Caco-2 (cell line): ENCODE data around the gene PHF11. TPM values are rescaled to one million over a fixed set of nuclear protein-coding genes. Genes with fewer than 3 reads are reported as not detected.

ENCODE experiments used
- BruUV-seq: library from RNA; stranded (reverse); fragments of 400-500 nt; replicated peaks from 2 replicates; lab custom pipeline; 2021; lab: Mats Ljungman, UMichigan
- CTCF ChIA-PET: fragments of 300-600 bp; sonication (Branson Sonifier 250); formaldehyde crosslinking; loops from one replicate; lab custom pipeline; 2022; ENCODE audit warnings: antibody characterized with exemption; lab: Charles Lee
- POLR2A ChIA-PET: fragments of 300-600 bp; sonication (Branson Sonifier 250); formaldehyde crosslinking; loops from one replicate; lab custom pipeline; 2022; ENCODE audit warnings: antibody characterized with exemption; lab: Charles Lee
- DNase-seq, 2 experiments: peaks; one replicate each; pipeline versions ENCODE4 v3.0.0 to v3.0.0-alpha.2; 2020 to 2022
- H3K27me3 ChIP-seq: replicated peaks from 2 replicates; pipeline ENCODE4 v1.6.0; 2011; ENCODE audit warnings: low read length; ENCODE audit not compliant: control insufficient read depth, insufficient read depth
- H3K36me3 ChIP-seq: 2 replicates; pipeline ENCODE4 v1.5.1; 2011; ENCODE audit warnings: low read length; ENCODE audit not compliant: control insufficient read depth, insufficient read depth
- H3K4me1 ChIP-seq: fragments of 250-450 bp; sonication (Bioruptor Pico); 2 replicates; pipeline ENCODE4 v1.5.1; 2020; ENCODE audit warnings: mild to moderate bottlenecking
- H3K4me3 ChIP-seq: 2 replicates; pipeline ENCODE4 v1.5.1; 2011; ENCODE audit warnings: low read depth, mild to moderate bottlenecking, control low read depth, low read length
- H3K9me3 ChIP-seq: fragments of 250-450 bp; sonication (Bioruptor Pico); 2 replicates; pipeline ENCODE4 v1.5.1; 2020; ENCODE audit warnings: mild to moderate bottlenecking, moderate library complexity
- H3K27ac Mint-ChIP-seq: one replicate; pipeline ENCODE4 v1.8.0; 2022; ENCODE audit warnings: mixed read lengths; ENCODE audit not compliant: unreplicated experiment
- H3K27me3 Mint-ChIP-seq: one replicate; pipeline ENCODE4 v1.8.0; 2022; ENCODE audit warnings: mixed read lengths; ENCODE audit not compliant: insufficient read depth, unreplicated experiment
- H3K36me3 Mint-ChIP-seq: one replicate; pipeline ENCODE4 v1.8.0; 2022; ENCODE audit warnings: mild to moderate bottlenecking, mixed read lengths; ENCODE audit not compliant: insufficient read depth, unreplicated experiment
- H3K4me1 Mint-ChIP-seq: one replicate; pipeline ENCODE4 v1.8.0; 2022; ENCODE audit warnings: low read depth, mixed read lengths; ENCODE audit not compliant: unreplicated experiment
- H3K4me3 Mint-ChIP-seq: one replicate; pipeline ENCODE4 v1.8.0; 2022; ENCODE audit warnings: mild to moderate bottlenecking, moderate library complexity, mixed read lengths; ENCODE audit not compliant: unreplicated experiment
- H3K9me3 Mint-ChIP-seq: one replicate; pipeline ENCODE4 v1.8.0; 2022; ENCODE audit warnings: mixed read lengths; ENCODE audit not compliant: unreplicated experiment
- intact Hi-C: fragments of 100-400 bp; cut with micrococcal nuclease; formaldehyde crosslinking; loops from one replicate; pipeline ENCODE4 v1.10.0; 2022; ENCODE audit not compliant: unreplicated experiment
- total RNA-seq: library from RNA; stranded (reverse); gene quantifications from 2 replicates; pipeline ENCODE4 v1.2.3, GENCODE V29; 2022
- TF ChIP-seq, protein P1 (sequence below), 2 experiments: fragments of 200-600 bp in 1 of 2; IDR thresholded peaks; 1 replicate in 1 of 2; 2 replicates in 1 of 2; pipeline versions ENCODE4 v1.5.1 to v1.8.0; 2011 to 2022; ENCODE audit warnings: antibody characterized with exemption in 1 of 2, control low read depth in 1 of 2, inconsistent platforms in 1 of 2, low read depth in 1 of 2, low read length in 1 of 2, mild to moderate bottlenecking in 1 of 2, moderate library complexity in 1 of 2; ENCODE audit not compliant: insufficient read depth in 1 of 2, severe bottlenecking in 1 of 2, unreplicated experiment in 1 of 2

PHF11 gene
- total RNA-seq, 1 experiment from 2014 or later, result 1.8 TPM

- Mint-ChIP-seq H3K36me3 (peaks cover 8% of the 10 kb centered on the region), H3K27ac (no peak overlapping the region), H3K4me3 (no peak overlapping the region), H3K9me3 (no peaks in the 10 kb centered on the region), H3K4me1 (no peaks in the 10 kb centered on the region), H3K27me3 (no peaks in the 10 kb centered on the region)
- no TSS peak for BruUV-seq
- intact Hi-C loops, result no loop called here
- ChIA-PET POLR2A (no interaction called here), CTCF (no interaction called here)
- peaks cover 5% of the 10 kb centered on the region for H3K4me1 ChIP-seq
- no peaks in the 10 kb centered on the region for H3K9me3 ChIP-seq
- no peak for DNase-seq
- H3K36me3 ChIP-seq, result no peaks in the 10 kb centered on the region; the same call in none of the 2 replicates
- no peak overlapping the region for H3K4me3 ChIP-seq
- TF ChIP-seq, protein P1, sequence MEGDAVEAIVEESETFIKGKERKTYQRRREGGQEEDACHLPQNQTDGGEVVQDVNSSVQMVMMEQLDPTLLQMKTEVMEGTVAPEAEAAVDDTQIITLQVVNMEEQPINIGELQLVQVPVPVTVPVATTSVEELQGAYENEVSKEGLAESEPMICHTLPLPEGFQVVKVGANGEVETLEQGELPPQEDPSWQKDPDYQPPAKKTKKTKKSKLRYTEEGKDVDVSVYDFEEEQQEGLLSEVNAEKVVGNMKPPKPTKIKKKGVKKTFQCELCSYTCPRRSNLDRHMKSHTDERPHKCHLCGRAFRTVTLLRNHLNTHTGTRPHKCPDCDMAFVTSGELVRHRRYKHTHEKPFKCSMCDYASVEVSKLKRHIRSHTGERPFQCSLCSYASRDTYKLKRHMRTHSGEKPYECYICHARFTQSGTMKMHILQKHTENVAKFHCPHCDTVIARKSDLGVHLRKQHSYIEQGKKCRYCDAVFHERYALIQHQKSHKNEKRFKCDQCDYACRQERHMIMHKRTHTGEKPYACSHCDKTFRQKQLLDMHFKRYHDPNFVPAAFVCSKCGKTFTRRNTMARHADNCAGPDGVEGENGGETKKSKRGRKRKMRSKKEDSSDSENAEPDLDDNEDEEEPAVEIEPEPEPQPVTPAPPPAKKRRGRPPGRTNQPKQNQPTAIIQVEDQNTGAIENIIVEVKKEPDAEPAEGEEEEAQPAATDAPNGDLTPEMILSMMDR (IDR thresholded peaks at IDR 0.05; ENCODE audit: insufficient read depth in 1 of 2, low read depth in 1 of 2, low read length in 1 of 2, severe bottlenecking in 1 of 2, unreplicated experiment in 1 of 2), result no peak
- H3K27me3 ChIP-seq, result no peaks in the 10 kb centered on the region
Observed at GRCh38 chr13:49540552-49540951, 44.8 kb downstream of the PHF11 start.

DNA sequence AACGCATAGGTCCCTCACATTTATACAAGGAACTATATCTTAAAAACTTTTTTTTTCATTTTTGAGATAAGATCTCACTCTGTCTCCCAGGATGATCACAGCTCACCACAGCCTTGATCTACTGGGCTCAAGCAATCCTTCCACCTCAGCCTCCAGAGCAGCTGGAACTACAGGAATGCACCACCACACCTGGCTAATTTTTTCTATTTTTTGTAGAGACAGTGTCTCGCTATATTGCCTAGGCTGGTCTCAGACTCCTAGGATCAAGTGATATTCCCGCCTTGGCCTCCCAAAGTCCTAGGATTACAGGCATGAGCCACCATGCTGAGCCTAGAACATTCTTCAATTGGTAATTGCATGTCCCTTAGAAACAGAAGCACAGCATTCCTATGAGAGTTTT, 47.9 kb downstream of the PHF11 start:
- Histone ChIP-seq H3K4me3 (no peak overlapping the region), H3K4me1 (peaks cover 11% of the 10 kb centered on the region), H3K27me3 (no peaks in the 10 kb centered on the region), H3K9me3 (no peaks in the 10 kb centered on the region), H3K36me3 (no peaks in the 10 kb centered on the region; the same call in none of the 2 replicates)
- no peaks in the 10 kb centered on the region for H3K9me3 Mint-ChIP-seq
- no peak overlapping the region for H3K27ac Mint-ChIP-seq
- CTCF ChIA-PET, result no interaction called here
- H3K36me3 Mint-ChIP-seq, result peaks cover 11% of the 10 kb centered on the region
- BruUV-seq, result no TSS peak
- TF ChIP-seq, protein P1 (IDR thresholded peaks at IDR 0.05; ENCODE audit: insufficient read depth in 1 of 2, low read depth in 1 of 2, low read length in 1 of 2, severe bottlenecking in 1 of 2, unreplicated experiment in 1 of 2), result no peak
- H3K27me3 Mint-ChIP-seq, result no peaks in the 10 kb centered on the region
- intact Hi-C loops, result no loop called here
- H3K4me1 Mint-ChIP-seq, result no peaks in the 10 kb centered on the region
- POLR2A ChIA-PET, result no interaction called here
- no peak overlapping the region for H3K4me3 Mint-ChIP-seq
- DNase-seq, result no peak

DNA sequence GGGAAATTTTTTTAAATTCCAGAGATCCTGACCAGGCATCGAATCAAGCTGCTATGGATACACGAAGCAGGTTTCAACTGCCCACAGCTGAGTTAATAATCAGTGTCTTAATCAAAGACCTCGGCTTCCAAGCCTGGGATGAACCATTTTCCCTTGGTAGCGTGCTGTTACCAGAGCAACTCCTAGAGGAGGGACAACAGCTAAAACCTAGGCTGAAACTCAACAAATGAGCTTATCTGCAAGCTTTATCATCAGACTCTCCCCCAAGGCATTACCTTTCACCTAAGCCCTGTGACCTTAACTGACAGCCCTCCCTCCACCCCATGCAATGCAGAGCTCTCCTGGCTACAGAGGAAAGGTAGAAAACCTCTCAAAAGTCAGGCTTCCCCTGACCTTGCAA, 49.9 kb downstream of the PHF11 start:
- intact Hi-C loops, result loop anchor here (2.0 kb wide), 1 partner anchor 61 kb away; no protein-coding TSS in a partner anchor
- Histone ChIP-seq H3K9me3 (no peaks in the 10 kb centered on the region), H3K36me3 (no peaks in the 10 kb centered on the region; the same call in none of the 2 replicates), H3K27me3 (no peaks in the 10 kb centered on the region), H3K4me3 (no peak overlapping the region), H3K4me1 (peaks cover 11% of the 10 kb centered on the region)
- Mint-ChIP-seq H3K36me3 (peaks cover 9% of the 10 kb centered on the region), H3K4me3 (no peak overlapping the region), H3K27me3 (no peaks in the 10 kb centered on the region), H3K9me3 (no peaks in the 10 kb centered on the region), H3K27ac (peak overlapping the region; percentile 39), H3K4me1 (no peaks in the 10 kb centered on the region)
- ChIA-PET CTCF (interaction anchor here (0.5 to 1.1 kb wide), 2 partner anchors 14 to 1523 kb away, joined by 3 to 8 read pairs; no protein-coding TSS in a partner anchor), POLR2A (interaction anchor here (1.1 to 1.3 kb wide), 2 partner anchors 102 to 297 kb away, joined by 4 to 5 read pairs; partner anchors contain the start of genes CAB39L and SETDB2)
- TF ChIP-seq, protein P1 (IDR thresholded peaks at IDR 0.05; ENCODE audit: insufficient read depth in 1 of 2, low read depth in 1 of 2, low read length in 1 of 2, severe bottlenecking in 1 of 2, unreplicated experiment in 1 of 2), result no peak
- no TSS peak for BruUV-seq
- peak in 1 of 2 experiments; percentile 50 for DNase-seq
